Astrocyte of the cerebellum (primary cell): ENCODE results near the gene TMEM184A.

Experiments used
- DNase-seq: peaks from one replicate; pipeline ENCODE4 v3.0.0-alpha.2; 2011; ENCODE audit warnings: low read depth
- H3K4me3 ChIP-seq: 2 replicates; pipeline ENCODE4 v1.5.1; 2011; ENCODE audit warnings: mild to moderate bottlenecking, low read depth, low read length, moderate library complexity
- CTCF ChIP-seq: IDR thresholded peaks from 2 replicates; pipeline ENCODE4 v1.5.1; 2012; ENCODE audit warnings: low read length, low read depth, moderate library complexity, mild to moderate bottlenecking; ENCODE audit errors: missing control alignments
- in situ Hi-C: cut with HindIII; loops from 2 replicates; pipeline ENCODE4 v1.10.0; 2017; ENCODE audit warnings: low sequenced_read_pairs

The TMEM184A gene

GRCh38 chr7:1496531-1497292, 59.3 kb downstream of the TMEM184A start:
- in situ Hi-C loops: no loop called here
- DNase-seq: no peak
- H3K4me3 ChIP-seq: no peak overlapping the region
- TF ChIP-seq CTCF: no peak

- DNase-seq: no peak
- no peak for TF ChIP-seq CTCF
- no peak overlapping the region for H3K4me3 ChIP-seq
- in situ Hi-C loops: no loop called here
These were observed 60.3 kb downstream of the TMEM184A start for GRCh38 chr7:1495564-1496242.

GRCh38 chr7:1494866-1495563, 61.0 kb downstream of the TMEM184A start:
- in situ Hi-C loops: no loop called here
- no peak for DNase-seq
- no peak overlapping the region for H3K4me3 ChIP-seq
- TF ChIP-seq CTCF: no peak

- no peak for DNase-seq
- TF ChIP-seq CTCF: no peak
- in situ Hi-C loops: no loop called here
- no peak overlapping the region for H3K4me3 ChIP-seq
These were observed 61.6 kb downstream of the TMEM184A start for GRCh38 chr7:1494447-1494846.

- TF ChIP-seq CTCF: no peak
- no peak for DNase-seq
- no peak overlapping the region for H3K4me3 ChIP-seq
- in situ Hi-C loops: no loop called here
These were observed 62.4 kb downstream of the TMEM184A start for GRCh38 chr7:1493571-1493970.

- no peak for TF ChIP-seq CTCF
- no peak for DNase-seq
- in situ Hi-C loops: no loop called here
- H3K4me3 ChIP-seq: no peak overlapping the region
These were observed 62.9 kb downstream of the TMEM184A start for GRCh38 chr7:1493129-1493528.
